ENCODE data around the gene ANKDD1A.

Gene ANKDD1A

GRCh38 chr15:64943512-64944225, 32.0 kb downstream of the ANKDD1A start:
- Mint-ChIP-seq H3K36me3 (ENCODE audit: low read depth) (peaks cover 7% of the 10 kb centered on the region), H3K27me3 (ENCODE audit: low read depth) (no peaks in the 10 kb centered on the region), H3K4me3 (no peak overlapping the region), H3K4me1 (no peaks in the 10 kb centered on the region), H3K27ac (no peak overlapping the region), H3K9me3 (no peaks in the 10 kb centered on the region)
- TF ChIP-seq, protein P1, sequence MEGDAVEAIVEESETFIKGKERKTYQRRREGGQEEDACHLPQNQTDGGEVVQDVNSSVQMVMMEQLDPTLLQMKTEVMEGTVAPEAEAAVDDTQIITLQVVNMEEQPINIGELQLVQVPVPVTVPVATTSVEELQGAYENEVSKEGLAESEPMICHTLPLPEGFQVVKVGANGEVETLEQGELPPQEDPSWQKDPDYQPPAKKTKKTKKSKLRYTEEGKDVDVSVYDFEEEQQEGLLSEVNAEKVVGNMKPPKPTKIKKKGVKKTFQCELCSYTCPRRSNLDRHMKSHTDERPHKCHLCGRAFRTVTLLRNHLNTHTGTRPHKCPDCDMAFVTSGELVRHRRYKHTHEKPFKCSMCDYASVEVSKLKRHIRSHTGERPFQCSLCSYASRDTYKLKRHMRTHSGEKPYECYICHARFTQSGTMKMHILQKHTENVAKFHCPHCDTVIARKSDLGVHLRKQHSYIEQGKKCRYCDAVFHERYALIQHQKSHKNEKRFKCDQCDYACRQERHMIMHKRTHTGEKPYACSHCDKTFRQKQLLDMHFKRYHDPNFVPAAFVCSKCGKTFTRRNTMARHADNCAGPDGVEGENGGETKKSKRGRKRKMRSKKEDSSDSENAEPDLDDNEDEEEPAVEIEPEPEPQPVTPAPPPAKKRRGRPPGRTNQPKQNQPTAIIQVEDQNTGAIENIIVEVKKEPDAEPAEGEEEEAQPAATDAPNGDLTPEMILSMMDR (IDR thresholded peaks at IDR 0.05; ENCODE audit: unreplicated experiment in 3 of 3): no peak

GRCh38 chr15:64944961-64945360, 33.3 kb downstream of the ANKDD1A start:
- Mint-ChIP-seq H3K27me3 (ENCODE audit: low read depth) (no peaks in the 10 kb centered on the region), H3K9me3 (no peaks in the 10 kb centered on the region), H3K4me1 (no peaks in the 10 kb centered on the region), H3K27ac (no peak overlapping the region), H3K36me3 (ENCODE audit: low read depth) (peaks cover 14% of the 10 kb centered on the region), H3K4me3 (no peak overlapping the region)
- TF ChIP-seq, protein P1 (IDR thresholded peaks at IDR 0.05; ENCODE audit: unreplicated experiment in 3 of 3): no peak

DNA sequence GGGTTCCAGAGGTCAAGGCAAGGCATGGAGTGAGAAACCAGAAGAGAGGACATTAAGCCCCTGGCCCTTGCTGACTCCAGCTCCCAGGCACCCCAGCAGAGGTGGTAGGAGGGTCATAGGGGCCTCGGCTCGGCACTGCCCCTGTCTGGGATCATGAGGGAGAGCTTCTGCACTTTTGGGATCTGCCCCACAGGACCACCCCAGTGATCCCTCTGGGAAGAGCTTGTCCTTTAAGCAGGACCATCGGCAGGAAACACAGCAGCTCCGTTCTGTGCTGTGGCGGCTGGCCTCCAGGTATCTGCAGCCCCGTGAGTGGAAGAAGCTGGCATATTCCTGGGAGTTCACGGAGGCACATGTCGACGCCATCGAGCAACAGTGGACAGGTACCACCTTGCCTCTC, 35.5 kb downstream of the ANKDD1A start:
- H3K4me3 Mint-ChIP-seq: no peak overlapping the region
- no peaks in the 10 kb centered on the region for H3K9me3 Mint-ChIP-seq
- TF ChIP-seq, protein P1 (IDR thresholded peaks at IDR 0.05; ENCODE audit: unreplicated experiment in 3 of 3): no peak
- no peak overlapping the region for H3K27ac Mint-ChIP-seq
- peaks cover 24% of the 10 kb centered on the region for H3K36me3 Mint-ChIP-seq (ENCODE audit: low read depth)
- H3K27me3 Mint-ChIP-seq (ENCODE audit: low read depth): no peaks in the 10 kb centered on the region
- no peaks in the 10 kb centered on the region for H3K4me1 Mint-ChIP-seq

GRCh38 chr15:64948916-64949315, 37.2 kb downstream of the ANKDD1A start:
- Mint-ChIP-seq H3K4me3 (no peak overlapping the region), H3K27ac (no peak overlapping the region), H3K4me1 (no peaks in the 10 kb centered on the region), H3K36me3 (ENCODE audit: low read depth) (peaks cover 40% of the 10 kb centered on the region), H3K9me3 (peaks cover 13% of the 10 kb centered on the region), H3K27me3 (ENCODE audit: low read depth) (no peaks in the 10 kb centered on the region)
- TF ChIP-seq, protein P1 (IDR thresholded peaks at IDR 0.05; ENCODE audit: unreplicated experiment in 3 of 3): no peak

DNA sequence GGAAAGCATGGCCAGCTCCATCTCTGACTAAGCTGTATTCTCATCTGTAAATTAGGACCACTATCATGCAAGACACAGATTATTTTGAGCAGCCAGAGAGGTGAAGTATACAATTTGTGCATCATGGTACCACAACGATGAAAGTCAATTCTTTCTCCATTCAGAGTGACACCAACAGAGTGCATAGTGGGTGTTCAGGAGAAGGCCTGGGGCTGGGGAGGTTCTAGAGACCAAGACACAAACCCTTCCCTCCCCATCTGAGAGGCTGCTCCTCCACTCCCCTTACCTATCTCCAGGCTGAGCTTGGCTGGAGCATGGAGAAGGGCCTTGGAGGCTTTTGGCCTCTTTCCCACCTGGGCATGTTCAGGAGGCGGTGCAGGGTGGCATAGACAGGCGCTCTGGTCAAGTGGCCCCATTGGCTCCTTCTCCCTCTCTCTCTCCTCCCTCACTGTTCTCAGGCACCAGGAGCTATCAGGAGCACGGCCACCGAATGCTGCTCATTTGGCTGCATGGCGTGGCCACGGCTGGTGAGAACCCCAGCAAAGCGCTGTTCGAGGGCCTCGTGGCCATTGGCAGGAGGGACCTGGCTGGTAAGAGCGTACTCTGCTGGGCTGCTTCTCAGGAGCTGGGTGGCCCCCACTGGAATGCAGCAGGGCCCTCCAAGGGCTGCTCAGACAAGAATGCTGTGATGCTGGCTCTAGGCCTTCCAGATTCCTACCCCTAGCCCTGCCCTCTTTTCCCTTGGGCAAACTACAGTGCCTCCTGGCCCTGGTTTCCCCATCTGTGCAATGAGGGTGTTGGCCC, 37.9 kb downstream of the ANKDD1A start:
- Mint-ChIP-seq H3K4me1 (no peaks in the 10 kb centered on the region), H3K27ac (peak overlapping the region in 2 of 3 experiments; percentile 3 to 7), H3K9me3 (peaks cover 17% of the 10 kb centered on the region), H3K4me3 (no peak overlapping the region), H3K36me3 (ENCODE audit: low read depth) (peaks cover 47% of the 10 kb centered on the region), H3K27me3 (ENCODE audit: low read depth) (no peaks in the 10 kb centered on the region)
- TF ChIP-seq, protein P1 (IDR thresholded peaks at IDR 0.05; ENCODE audit: unreplicated experiment in 3 of 3): no peak
